Coronary artery (tissue), 2 donors: ENCODE measurements around the gene CHD9.
A peak's percentile ranks its signal among the peaks of the same experiment; 100 is the strongest.
"Not testable (repeated sequence)": the region's sequence is repeated elsewhere in the genome, so short reads cannot be mapped to it uniquely, and the experiment has no call there.

Source experiments
- DNase-seq: peaks from one replicate; pipeline ENCODE4 v3.0.0-alpha.2; 2017; ENCODE audit warnings: low spot score
- H3K27ac ChIP-seq, 2 donors: fragments of 200-600 bp; sonication (generic); one replicate each; pipeline ENCODE4 v1.5.1; 2016 to 2019
- H3K4me3 ChIP-seq: fragments of 200-600 bp; sonication (generic); 2 replicates; pipeline ENCODE4 v1.5.1; 2016; ENCODE audit warnings: mild to moderate bottlenecking, moderate library complexity
- CTCF ChIP-seq: fragments of 200-600 bp; sonication (generic); IDR thresholded peaks from one replicate; pipeline ENCODE4 v1.5.1; 2019; ENCODE audit warnings: antibody characterized with exemption

The CHD9 gene

GRCh38 chr16:53029971-53030370, 24.8 kb upstream of the CHD9 start:
- no peak for DNase-seq
- TF ChIP-seq CTCF: no peak
- Histone ChIP-seq H3K27ac (no peak overlapping the region), H3K4me3 (no peak overlapping the region)

GRCh38 chr16:53031323-53031942, 23.4 kb upstream of the CHD9 start:
- Histone ChIP-seq H3K4me3 (no peak overlapping the region), H3K27ac (no peak overlapping the region)
- DNase-seq: no peak
- no peak for TF ChIP-seq CTCF

GRCh38 chr16:53034306-53034705, 20.5 kb upstream of the CHD9 start:
- TF ChIP-seq CTCF: no peak
- no peak for DNase-seq
- Histone ChIP-seq H3K27ac (no peak overlapping the region), H3K4me3 (no peak overlapping the region)

GRCh38 chr16:53035176-53035942, 19.4 kb upstream of the CHD9 start:
- no peak overlapping the region for H3K27ac ChIP-seq
- no peak for TF ChIP-seq CTCF

GRCh38 chr16:53036066-53036465, 18.7 kb upstream of the CHD9 start:
- no peak for TF ChIP-seq CTCF
- Histone ChIP-seq H3K27ac (no peak overlapping the region), H3K4me3 (no peak overlapping the region)
- no peak for DNase-seq

More at GRCh38 chr16:53035176-53035942, 19.4 kb upstream of the CHD9 start:
- DNase-seq: no peak
- H3K4me3 ChIP-seq: no peak overlapping the region

- H3K4me3 ChIP-seq, H3K27ac ChIP-seq, DNase-seq: not testable (repeated sequence)
These were observed 18.1 kb upstream of the CHD9 start for GRCh38 chr16:53036711-53037110.

GRCh38 chr16:53040788-53041187, 14.0 kb upstream of the CHD9 start:
- Histone ChIP-seq H3K4me3 (no peak overlapping the region), H3K27ac (peak overlapping the region in 1 of 2 donors; percentile 40)
- DNase-seq: no peak
- TF ChIP-seq CTCF: no peak
